ENCODE data around the gene OR2V1.

GRCh38 chr5:181160152-181160754, 29.3 kb upstream of the OR2V1 start:
- TF ChIP-seq CTCF (IDR thresholded peaks at IDR 0.05; ENCODE audit: poor library complexity) (no peak), EZH2 (IDR thresholded peaks at IDR 0.05; ENCODE audit: borderline replicate concordance) (no peak), EZH2phosphoT487 (IDR thresholded peaks at IDR 0.05; ENCODE audit: low read depth, severe bottlenecking, unreplicated experiment) (no peak)

All from hepatocyte (in vitro differentiated cells).